ENCODE results near the gene CNOT4.
"Not testable (repeated sequence)": the region's sequence is repeated elsewhere in the genome, so short reads cannot be mapped to it uniquely, and the experiment has no call there.

Gene CNOT4

DNA sequence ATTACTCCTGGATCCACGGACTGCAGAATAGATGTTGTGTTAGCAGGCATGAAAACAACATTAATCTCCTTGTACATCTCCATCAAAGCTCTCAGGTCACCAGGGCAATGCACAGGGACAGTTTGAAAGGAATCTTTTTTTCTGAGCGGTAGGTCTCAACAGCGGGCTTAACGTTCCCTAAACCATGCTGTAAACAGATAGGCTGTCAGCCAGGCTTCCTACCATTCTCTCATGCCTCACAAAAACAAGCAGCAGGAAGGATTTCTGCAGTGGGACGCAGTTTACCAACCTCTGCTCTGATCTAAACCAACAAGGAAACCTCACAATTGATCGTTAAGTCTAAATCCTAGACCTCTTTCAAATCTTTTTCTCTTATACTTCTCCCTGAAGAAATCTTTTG, 50.8 kb downstream of the CNOT4 start:
- Histone ChIP-seq H3K27me3 (ENCODE audit: control insufficient read depth in 1 of 2, insufficient read depth in 2 of 2, low read length in 2 of 2) (no peaks in the 10 kb centered on the region), H3K4me1 (ENCODE audit: control insufficient read depth, insufficient read depth, low read length) (no peaks in the 10 kb centered on the region), H3K27ac (ENCODE audit: low read length) (no peak overlapping the region), H3K4me3 (ENCODE audit: low read length in 2 of 2) (no peak overlapping the region), H3K9ac (ENCODE audit: low read length in 2 of 2) (no peak overlapping the region), H3K9me3 (ENCODE audit: control insufficient read depth in 2 of 2, low read length in 2 of 2) (no peaks in the 10 kb centered on the region), H3K36me3 (ENCODE audit: control insufficient read depth in 2 of 2, insufficient read depth in 2 of 2, low read length in 2 of 2) (no peaks in the 10 kb centered on the region)

DNA sequence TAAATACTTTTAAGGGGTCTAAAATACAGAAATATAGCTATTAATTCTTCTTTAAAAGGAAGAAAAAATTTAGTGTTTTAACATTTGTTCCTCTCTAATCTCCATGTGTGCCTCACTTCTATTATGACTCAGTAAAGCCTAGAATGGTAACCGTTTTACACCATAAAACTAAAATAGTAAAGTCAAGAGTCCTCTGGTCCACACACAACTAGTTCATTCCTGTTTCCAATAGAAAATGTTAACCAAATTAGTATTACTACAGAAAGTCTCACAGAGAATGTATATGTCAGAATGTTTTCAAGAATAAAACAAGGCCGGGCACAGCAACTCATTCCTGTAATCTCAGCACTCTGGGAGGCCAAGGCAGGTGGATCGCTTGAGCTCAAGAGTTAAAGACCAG, 55.8 kb downstream of the CNOT4 start:
- Histone ChIP-seq H3K36me3 (ENCODE audit: control insufficient read depth in 2 of 2, insufficient read depth in 2 of 2, low read length in 2 of 2) (no peaks in the 10 kb centered on the region), H3K4me3 (ENCODE audit: low read length in 2 of 2) (no peak overlapping the region), H3K4me1 (ENCODE audit: control insufficient read depth, insufficient read depth, low read length) (no peaks in the 10 kb centered on the region), H3K9me3 (ENCODE audit: control insufficient read depth in 2 of 2, low read length in 2 of 2) (no peaks in the 10 kb centered on the region), H3K27me3 (ENCODE audit: control insufficient read depth in 1 of 2, insufficient read depth in 2 of 2, low read length in 2 of 2) (no peaks in the 10 kb centered on the region), H3K27ac (ENCODE audit: low read length) (no peak overlapping the region), H3K9ac (ENCODE audit: low read length in 2 of 2) (no peak overlapping the region)

DNA sequence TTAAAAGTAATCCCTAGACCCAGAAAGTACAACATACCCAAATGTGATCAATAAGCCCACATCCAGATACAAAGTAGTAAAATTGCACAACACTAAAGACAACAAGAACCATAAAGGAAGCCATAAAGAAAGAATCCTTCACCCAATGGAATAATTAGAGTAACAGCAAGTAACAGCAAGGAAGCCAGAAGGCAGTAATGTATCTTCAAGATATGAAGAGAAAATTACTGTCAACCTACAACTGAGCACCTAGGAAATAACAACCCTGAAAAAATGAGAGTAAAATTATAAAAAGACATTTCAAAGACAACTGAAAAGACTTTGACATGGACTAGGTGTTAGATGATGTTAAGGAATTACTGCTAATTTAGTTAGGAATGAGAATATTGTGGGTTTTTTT, 60.5 kb downstream of the CNOT4 start:
- no peak overlapping the region for H3K27ac ChIP-seq (ENCODE audit: low read length)
- no peaks in the 10 kb centered on the region for H3K27me3 ChIP-seq (ENCODE audit: control insufficient read depth in 1 of 2, insufficient read depth in 2 of 2, low read length in 2 of 2)
- no peak overlapping the region for H3K4me3 ChIP-seq (ENCODE audit: low read length in 2 of 2)
- H3K9ac ChIP-seq (ENCODE audit: low read length in 2 of 2), result no peak overlapping the region
- H3K9me3 ChIP-seq (ENCODE audit: control insufficient read depth in 2 of 2, low read length in 2 of 2), result no peaks in the 10 kb centered on the region
- peaks cover 0 to 2% of the 10 kb centered on the region in 2 donors for H3K36me3 ChIP-seq (ENCODE audit: control insufficient read depth in 2 of 2, insufficient read depth in 2 of 2, low read length in 2 of 2)
- H3K4me1 ChIP-seq (ENCODE audit: control insufficient read depth, insufficient read depth, low read length), result no peaks in the 10 kb centered on the region

DNA sequence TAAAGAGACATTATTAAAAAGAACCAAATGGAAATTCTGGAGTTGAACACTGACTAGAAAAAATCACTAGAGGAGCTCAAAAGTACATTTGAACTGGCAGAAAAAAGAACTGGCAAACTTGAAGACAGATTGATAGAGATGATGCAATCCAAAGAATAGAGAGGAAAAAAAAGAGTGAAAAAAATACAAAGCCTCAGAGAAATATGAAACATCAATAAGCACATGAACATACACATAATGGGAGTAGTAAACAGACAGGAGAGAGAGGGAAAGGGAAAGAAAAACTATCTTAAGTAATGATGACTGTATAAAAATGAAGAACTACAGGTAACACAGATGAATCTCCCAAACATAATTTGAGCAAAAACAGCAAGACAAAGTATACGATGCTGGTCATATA, 61.1 kb downstream of the CNOT4 start:
- Histone ChIP-seq H3K4me3 (ENCODE audit: low read length in 2 of 2) (no peak overlapping the region), H3K27ac (ENCODE audit: low read length) (no peak overlapping the region), H3K9ac (ENCODE audit: low read length in 2 of 2) (no peak overlapping the region), H3K9me3 (ENCODE audit: control insufficient read depth in 2 of 2, low read length in 2 of 2) (no peaks in the 10 kb centered on the region), H3K27me3 (ENCODE audit: control insufficient read depth in 1 of 2, insufficient read depth in 2 of 2, low read length in 2 of 2) (no peaks in the 10 kb centered on the region), H3K36me3 (ENCODE audit: control insufficient read depth in 2 of 2, insufficient read depth in 2 of 2, low read length in 2 of 2) (peaks cover 3 to 4% of the 10 kb centered on the region in 2 donors), H3K4me1 (ENCODE audit: control insufficient read depth, insufficient read depth, low read length) (no peaks in the 10 kb centered on the region)

DNA sequence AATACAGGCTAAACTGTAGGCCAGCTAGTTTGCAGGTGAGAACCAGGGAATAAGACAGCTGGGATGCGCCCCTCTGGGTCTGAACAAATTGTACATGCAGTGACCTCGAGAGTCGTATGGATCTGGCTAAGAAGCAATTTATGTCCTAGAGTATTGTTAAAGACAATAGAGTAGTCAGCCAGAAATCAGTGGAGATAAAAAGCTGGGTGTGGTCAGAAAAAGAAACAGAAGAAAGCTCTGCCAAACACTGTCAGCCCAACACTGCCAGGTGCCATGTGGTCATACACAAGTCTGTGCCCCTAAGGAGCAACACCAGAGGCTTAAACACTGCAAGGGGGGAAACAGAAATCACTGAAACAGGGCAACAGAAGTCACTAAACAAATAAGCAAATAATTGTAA, 62.2 kb downstream of the CNOT4 start:
- no peak overlapping the region for H3K27ac ChIP-seq (ENCODE audit: low read length)
- no peaks in the 10 kb centered on the region for H3K27me3 ChIP-seq (ENCODE audit: control insufficient read depth in 1 of 2, insufficient read depth in 2 of 2, low read length in 2 of 2)
- peaks cover 3 to 4% of the 10 kb centered on the region in 2 donors for H3K36me3 ChIP-seq (ENCODE audit: control insufficient read depth in 2 of 2, insufficient read depth in 2 of 2, low read length in 2 of 2)
- H3K4me3 ChIP-seq (ENCODE audit: low read length in 2 of 2), result no peak overlapping the region
- no peaks in the 10 kb centered on the region for H3K4me1 ChIP-seq (ENCODE audit: control insufficient read depth, insufficient read depth, low read length)
- H3K9ac ChIP-seq (ENCODE audit: low read length in 2 of 2), result no peak overlapping the region
- H3K9me3 ChIP-seq (ENCODE audit: control insufficient read depth in 2 of 2, low read length in 2 of 2), result no peaks in the 10 kb centered on the region

DNA sequence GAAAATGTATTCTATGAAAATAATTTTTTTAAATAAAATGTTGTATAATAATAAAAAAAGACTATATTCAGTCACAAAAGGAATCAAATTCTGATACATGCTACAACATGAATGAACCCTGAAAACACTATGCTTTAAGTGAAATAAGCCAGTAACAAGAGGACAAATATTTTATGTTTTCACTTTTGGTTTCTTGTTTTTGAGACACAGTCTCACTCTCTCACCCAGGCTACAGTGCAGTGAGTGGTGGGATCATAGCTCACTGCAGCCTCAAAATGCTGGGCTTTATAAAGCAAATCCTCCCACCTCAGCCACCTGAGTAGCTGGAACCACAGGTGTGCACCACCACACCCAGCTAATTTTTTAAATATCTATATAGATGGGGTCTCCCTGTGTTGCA, 64.2 kb downstream of the CNOT4 start:
- H3K27ac ChIP-seq (ENCODE audit: low read length), result no peak overlapping the region
- H3K4me1 ChIP-seq (ENCODE audit: control insufficient read depth, insufficient read depth, low read length), result no peaks in the 10 kb centered on the region
- H3K9ac ChIP-seq (ENCODE audit: low read length in 2 of 2), result no peak overlapping the region
- H3K4me3 ChIP-seq (ENCODE audit: low read length in 2 of 2), result no peak overlapping the region
- no peaks in the 10 kb centered on the region for H3K9me3 ChIP-seq (ENCODE audit: control insufficient read depth in 2 of 2, low read length in 2 of 2)
- peaks cover 3 to 4% of the 10 kb centered on the region in 2 donors for H3K36me3 ChIP-seq (ENCODE audit: control insufficient read depth in 2 of 2, insufficient read depth in 2 of 2, low read length in 2 of 2)
- no peaks in the 10 kb centered on the region for H3K27me3 ChIP-seq (ENCODE audit: control insufficient read depth in 1 of 2, insufficient read depth in 2 of 2, low read length in 2 of 2)

DNA sequence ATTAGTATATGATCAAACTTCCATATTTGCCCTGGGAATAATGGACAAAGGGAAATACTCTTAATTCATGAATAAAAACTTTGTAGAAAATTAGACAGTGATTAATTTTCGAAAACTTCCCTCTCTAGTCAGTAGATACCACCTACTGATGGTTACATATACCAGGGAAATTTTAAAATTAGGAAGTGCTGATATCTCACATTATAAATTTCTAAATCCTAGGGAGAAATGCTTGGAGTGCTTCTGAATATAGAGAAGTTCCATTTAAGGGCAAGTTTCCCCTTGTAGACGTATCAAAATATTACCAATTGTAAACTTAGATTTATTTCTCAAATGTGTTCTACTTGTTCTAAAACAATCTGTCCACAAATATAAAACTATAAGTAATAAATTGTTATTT, 64.6 kb downstream of the CNOT4 start:
- not testable (repeated sequence) for H3K27me3 ChIP-seq (ENCODE audit: control insufficient read depth in 1 of 2, insufficient read depth in 2 of 2, low read length in 2 of 2); H3K27ac ChIP-seq (ENCODE audit: low read length); H3K4me1 ChIP-seq (ENCODE audit: control insufficient read depth, insufficient read depth, low read length); H3K9me3 ChIP-seq (ENCODE audit: control insufficient read depth in 2 of 2, low read length in 2 of 2); H3K4me3 ChIP-seq (ENCODE audit: low read length in 2 of 2); H3K36me3 ChIP-seq (ENCODE audit: control insufficient read depth in 2 of 2, insufficient read depth in 2 of 2, low read length in 2 of 2); H3K9ac ChIP-seq (ENCODE audit: low read length in 2 of 2)

DNA sequence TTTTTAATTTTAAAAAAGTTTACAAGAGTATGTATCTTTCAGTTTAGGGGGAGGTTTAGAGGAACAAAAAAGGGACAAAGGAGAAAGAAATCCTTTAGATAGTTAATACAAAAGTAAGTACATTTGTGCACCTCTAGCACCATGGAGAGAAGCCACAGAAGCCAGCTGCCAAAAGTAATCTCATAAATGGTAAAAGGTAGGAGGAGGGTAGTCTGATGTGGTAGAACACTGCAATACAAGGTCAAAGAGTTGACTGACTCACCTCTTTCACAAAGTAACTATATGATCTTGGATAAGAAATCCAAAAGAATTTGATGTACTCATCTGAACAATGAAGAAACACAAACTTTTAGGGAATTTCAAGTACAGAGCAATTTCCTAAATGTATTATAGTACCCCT, 68.1 kb downstream of the CNOT4 start:
- no peaks in the 10 kb centered on the region for H3K9me3 ChIP-seq (ENCODE audit: control insufficient read depth in 2 of 2, low read length in 2 of 2)
- H3K27me3 ChIP-seq (ENCODE audit: control insufficient read depth in 1 of 2, insufficient read depth in 2 of 2, low read length in 2 of 2), result no peaks in the 10 kb centered on the region
- no peaks in the 10 kb centered on the region for H3K4me1 ChIP-seq (ENCODE audit: control insufficient read depth, insufficient read depth, low read length)
- no peak overlapping the region for H3K9ac ChIP-seq (ENCODE audit: low read length in 2 of 2)
- no peak overlapping the region for H3K4me3 ChIP-seq (ENCODE audit: low read length in 2 of 2)
- H3K36me3 ChIP-seq (ENCODE audit: control insufficient read depth in 2 of 2, insufficient read depth in 2 of 2, low read length in 2 of 2), result peaks cover 3 to 7% of the 10 kb centered on the region in 2 donors
- H3K27ac ChIP-seq (ENCODE audit: low read length), result no peak overlapping the region

DNA sequence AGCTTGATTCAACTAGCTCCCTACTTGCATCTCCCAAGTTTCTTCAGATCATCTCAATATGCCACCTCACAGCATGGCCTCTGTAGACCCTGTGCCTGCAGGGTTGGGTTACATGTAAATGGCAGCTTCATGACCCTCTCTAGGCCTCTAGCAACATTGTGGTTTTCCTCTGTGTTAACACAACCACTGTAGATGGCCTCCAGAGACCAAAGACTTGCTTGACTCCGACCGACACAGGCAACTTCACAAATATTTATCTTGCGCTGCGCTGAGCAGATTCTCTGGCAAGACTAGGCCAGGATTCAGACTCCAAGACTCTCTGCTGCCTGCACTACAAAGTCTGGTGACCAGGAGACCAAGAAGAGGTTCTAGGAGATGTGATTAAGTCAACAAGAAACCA, 75.9 kb downstream of the CNOT4 start:
- Histone ChIP-seq H3K36me3 (ENCODE audit: control insufficient read depth in 2 of 2, insufficient read depth in 2 of 2, low read length in 2 of 2) (peaks cover 0 to 3% of the 10 kb centered on the region in 2 donors), H3K27me3 (ENCODE audit: control insufficient read depth in 1 of 2, insufficient read depth in 2 of 2, low read length in 2 of 2) (no peaks in the 10 kb centered on the region), H3K9ac (ENCODE audit: low read length in 2 of 2) (no peak overlapping the region), H3K4me1 (ENCODE audit: control insufficient read depth, insufficient read depth, low read length) (no peaks in the 10 kb centered on the region), H3K27ac (ENCODE audit: low read length) (no peak overlapping the region), H3K4me3 (ENCODE audit: low read length in 2 of 2) (no peak overlapping the region), H3K9me3 (ENCODE audit: control insufficient read depth in 2 of 2, low read length in 2 of 2) (no peaks in the 10 kb centered on the region)

DNA sequence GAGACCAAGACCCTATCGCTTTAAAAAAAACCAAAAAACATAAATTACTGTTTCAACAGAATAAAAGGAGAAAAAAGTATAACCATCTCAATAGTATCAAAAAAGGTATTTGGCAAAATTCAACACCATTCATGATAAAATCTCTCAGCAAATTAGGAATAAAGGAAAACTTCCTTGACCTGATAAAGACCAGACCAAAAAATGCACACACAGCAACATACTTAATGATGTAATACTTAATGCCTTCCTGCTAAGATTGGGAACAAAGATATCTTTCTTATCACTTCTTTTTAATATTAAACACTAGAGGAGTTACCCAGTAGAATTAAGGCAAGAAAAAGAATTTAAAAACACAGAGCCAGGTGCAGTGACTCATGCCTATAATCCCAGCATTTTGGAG, 79.3 kb downstream of the CNOT4 start:
- no peak overlapping the region for H3K27ac ChIP-seq (ENCODE audit: low read length)
- no peaks in the 10 kb centered on the region for H3K4me1 ChIP-seq (ENCODE audit: control insufficient read depth, insufficient read depth, low read length)
- no peaks in the 10 kb centered on the region for H3K9me3 ChIP-seq (ENCODE audit: control insufficient read depth in 2 of 2, low read length in 2 of 2)
- H3K9ac ChIP-seq (ENCODE audit: low read length in 2 of 2), result no peak overlapping the region
- no peaks in the 10 kb centered on the region for H3K27me3 ChIP-seq (ENCODE audit: control insufficient read depth in 1 of 2, insufficient read depth in 2 of 2, low read length in 2 of 2)
- no peaks in the 10 kb centered on the region for H3K36me3 ChIP-seq (ENCODE audit: control insufficient read depth in 2 of 2, insufficient read depth in 2 of 2, low read length in 2 of 2)
- H3K4me3 ChIP-seq (ENCODE audit: low read length in 2 of 2), result no peak overlapping the region

DNA sequence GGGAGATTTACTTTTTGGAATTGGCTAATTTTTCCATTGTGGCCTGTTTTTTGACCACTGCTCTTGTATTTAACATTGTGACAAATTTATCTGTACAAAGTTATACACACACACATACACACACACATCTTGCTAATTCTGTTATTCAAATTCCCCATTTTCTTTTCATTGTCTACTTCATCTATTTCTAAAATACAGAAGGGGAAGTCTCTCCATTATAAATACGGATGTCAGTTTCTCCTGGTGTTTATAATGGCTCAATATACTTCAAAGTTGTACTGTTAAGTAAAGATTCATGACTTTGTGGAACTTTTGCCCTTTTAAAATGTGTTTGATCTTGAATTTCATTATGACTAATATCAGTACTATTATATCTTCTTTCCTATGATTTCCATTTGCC, 81.0 kb downstream of the CNOT4 start:
- Histone ChIP-seq H3K36me3 (ENCODE audit: control insufficient read depth in 2 of 2, insufficient read depth in 2 of 2, low read length in 2 of 2) (no peaks in the 10 kb centered on the region), H3K27me3 (ENCODE audit: control insufficient read depth in 1 of 2, insufficient read depth in 2 of 2, low read length in 2 of 2) (no peaks in the 10 kb centered on the region), H3K27ac (ENCODE audit: low read length) (no peak overlapping the region), H3K9ac (ENCODE audit: low read length in 2 of 2) (no peak overlapping the region), H3K9me3 (ENCODE audit: control insufficient read depth in 2 of 2, low read length in 2 of 2) (no peaks in the 10 kb centered on the region), H3K4me1 (ENCODE audit: control insufficient read depth, insufficient read depth, low read length) (no peaks in the 10 kb centered on the region), H3K4me3 (ENCODE audit: low read length in 2 of 2) (no peak overlapping the region)

DNA sequence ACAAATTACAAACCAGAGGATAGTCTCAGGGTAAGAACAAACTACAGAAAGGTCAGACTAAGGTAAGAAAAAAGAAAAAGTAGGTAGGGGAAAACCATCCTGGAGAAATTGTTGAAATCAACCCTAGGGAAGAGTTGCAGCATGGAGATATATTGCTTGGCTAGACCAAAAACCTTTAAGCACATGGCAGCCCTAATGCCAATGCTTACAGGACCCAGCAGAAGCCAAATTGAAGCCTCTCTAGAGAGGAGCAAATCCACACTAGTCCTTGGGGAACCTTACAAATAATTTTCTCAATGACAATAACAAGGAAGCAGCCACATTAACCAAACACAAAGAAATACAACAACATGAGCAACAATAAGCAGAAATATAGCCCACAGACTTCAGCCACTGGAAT, 81.9 kb downstream of the CNOT4 start:
- Histone ChIP-seq H3K27me3 (ENCODE audit: control insufficient read depth in 1 of 2, insufficient read depth in 2 of 2, low read length in 2 of 2) (no peaks in the 10 kb centered on the region), H3K27ac (ENCODE audit: low read length) (no peak overlapping the region), H3K4me3 (ENCODE audit: low read length in 2 of 2) (no peak overlapping the region), H3K36me3 (ENCODE audit: control insufficient read depth in 2 of 2, insufficient read depth in 2 of 2, low read length in 2 of 2) (no peaks in the 10 kb centered on the region), H3K4me1 (ENCODE audit: control insufficient read depth, insufficient read depth, low read length) (no peaks in the 10 kb centered on the region), H3K9ac (ENCODE audit: low read length in 2 of 2) (no peak overlapping the region), H3K9me3 (ENCODE audit: control insufficient read depth in 2 of 2, low read length in 2 of 2) (no peaks in the 10 kb centered on the region)

Data from stomach smooth muscle (tissue), 2 donors.